Measurements from ENCODE around the gene ELAC2. TPM values are rescaled to one million over a fixed set of nuclear protein-coding genes. Genes with fewer than 3 reads are reported as not detected.
A peak's percentile ranks its signal among the peaks of the same experiment; 100 is the strongest.

ELAC2 gene
- total and polyA plus RNA-seq, 11 donors: 28.2 to 114 (median 66.8) TPM

DNA sequence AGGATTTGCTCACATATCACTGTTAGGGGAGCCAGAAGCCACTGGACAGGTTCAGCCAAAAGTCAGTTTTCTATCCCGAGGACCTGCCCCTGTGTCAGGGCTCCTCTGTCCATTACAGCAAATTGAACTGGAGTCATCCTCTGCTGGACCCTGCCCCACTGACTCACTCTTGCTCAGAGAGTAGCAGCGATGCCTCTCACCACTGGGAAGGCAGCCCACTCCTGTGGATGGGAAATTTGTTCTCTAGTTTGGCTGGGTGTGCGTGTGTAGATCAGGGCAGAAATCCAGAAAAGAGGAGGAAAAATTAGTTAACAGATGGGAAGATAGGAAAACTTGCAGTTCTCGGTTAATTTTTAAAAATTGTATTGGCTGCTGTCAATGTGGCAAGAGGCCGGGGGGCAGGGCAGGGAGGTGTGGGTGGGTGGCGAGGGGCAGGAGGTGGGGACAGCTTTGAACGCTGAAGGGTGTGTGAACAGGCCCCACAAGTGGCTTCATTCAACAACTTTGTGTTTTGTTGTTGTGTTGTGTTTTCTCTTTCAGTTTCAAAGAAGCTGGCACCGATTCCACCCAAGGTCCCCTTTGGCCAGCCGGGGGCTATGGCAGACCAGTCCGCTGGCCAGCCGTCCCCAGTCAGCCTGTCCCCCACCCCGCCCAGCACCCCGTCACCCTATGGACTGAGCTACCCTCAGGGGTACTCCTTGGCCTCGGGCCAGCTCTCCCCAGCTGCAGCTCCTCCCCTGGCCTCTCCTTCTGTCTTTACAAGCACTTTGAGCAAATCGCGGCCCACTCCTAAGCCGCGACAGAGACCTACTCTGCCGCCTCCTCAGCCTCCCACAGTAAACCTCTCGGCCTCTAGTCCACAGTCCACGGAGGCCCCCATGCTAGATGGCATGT is 33.6 kb downstream of the ELAC2 start:
- Histone ChIP-seq H3K27ac (peak overlapping the region in 11 of 12 donors; percentile 45 to 74 (median 68)), H3K9me3 (no peaks in the 10 kb centered on the region), H3K36me3 (no peaks in the 10 kb centered on the region), H3K4me1 (peaks cover 0 to 28% (median 18%) of the 10 kb centered on the region in 12 donors), H3K27me3 (no peaks in the 10 kb centered on the region), H3K4me3 (peak overlapping the region in 6 of 12 donors; percentile 8 to 33 (median 22))
- DNase-seq (peak; percentile 61 to 83 (median 79)), ATAC-seq (peak in 3 of 4 donors; percentile 56 to 77 (median 61))
- WGBS, 4 donors: 71 to 78% (median 74%) methylated on average over 21 of the region's 21 CpGs
- no peak for TF ChIP-seq POLR2A (IDR thresholded peaks at IDR 0.05)
- TF ChIP-seq, protein P1, sequence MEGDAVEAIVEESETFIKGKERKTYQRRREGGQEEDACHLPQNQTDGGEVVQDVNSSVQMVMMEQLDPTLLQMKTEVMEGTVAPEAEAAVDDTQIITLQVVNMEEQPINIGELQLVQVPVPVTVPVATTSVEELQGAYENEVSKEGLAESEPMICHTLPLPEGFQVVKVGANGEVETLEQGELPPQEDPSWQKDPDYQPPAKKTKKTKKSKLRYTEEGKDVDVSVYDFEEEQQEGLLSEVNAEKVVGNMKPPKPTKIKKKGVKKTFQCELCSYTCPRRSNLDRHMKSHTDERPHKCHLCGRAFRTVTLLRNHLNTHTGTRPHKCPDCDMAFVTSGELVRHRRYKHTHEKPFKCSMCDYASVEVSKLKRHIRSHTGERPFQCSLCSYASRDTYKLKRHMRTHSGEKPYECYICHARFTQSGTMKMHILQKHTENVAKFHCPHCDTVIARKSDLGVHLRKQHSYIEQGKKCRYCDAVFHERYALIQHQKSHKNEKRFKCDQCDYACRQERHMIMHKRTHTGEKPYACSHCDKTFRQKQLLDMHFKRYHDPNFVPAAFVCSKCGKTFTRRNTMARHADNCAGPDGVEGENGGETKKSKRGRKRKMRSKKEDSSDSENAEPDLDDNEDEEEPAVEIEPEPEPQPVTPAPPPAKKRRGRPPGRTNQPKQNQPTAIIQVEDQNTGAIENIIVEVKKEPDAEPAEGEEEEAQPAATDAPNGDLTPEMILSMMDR (IDR thresholded peaks at IDR 0.05): no peak
- intact Hi-C loops (cut with DNase I): loop anchor here in 2 of 10 donors (10.0 kb wide), 3 partner anchors 209 to 319 kb away; partner anchors contain the start of gene MYOCD (in 1 of the 2)

DNA sequence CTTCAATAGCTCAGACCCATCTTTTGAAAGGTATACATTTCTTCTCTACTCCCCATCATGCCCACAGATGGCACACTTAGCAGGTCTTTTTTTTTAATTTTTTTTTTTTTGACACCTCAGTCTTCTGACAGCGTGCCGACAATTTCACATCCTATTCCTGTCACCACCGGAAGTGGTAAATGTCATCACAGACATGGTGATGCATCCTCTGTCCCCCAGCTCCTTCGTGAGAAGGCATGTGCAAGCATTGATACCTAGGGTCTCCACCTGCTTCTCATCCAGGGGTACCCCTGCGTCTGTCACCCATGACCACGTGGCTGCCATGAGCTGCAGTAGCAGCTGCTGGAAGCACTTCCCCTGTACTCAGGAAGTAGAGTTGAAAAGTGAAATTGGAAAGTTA is 35.6 kb downstream of the ELAC2 start:
- Histone ChIP-seq H3K4me1 (peaks cover 0 to 24% (median 18%) of the 10 kb centered on the region in 12 donors), H3K4me3 (no peak overlapping the region), H3K9me3 (no peaks in the 10 kb centered on the region), H3K27ac (no peak overlapping the region), H3K27me3 (no peaks in the 10 kb centered on the region), H3K36me3 (no peaks in the 10 kb centered on the region)
- DNase-seq (no peak), ATAC-seq (no peak)
- WGBS, 4 donors: 55 to 66% (median 61%) methylated on average over 6 of the region's 6 CpGs
- TF ChIP-seq, protein P1 (IDR thresholded peaks at IDR 0.05): no peak
- no peak for TF ChIP-seq POLR2A (IDR thresholded peaks at IDR 0.05)
- intact Hi-C loops (cut with DNase I): loop anchor here in 2 of 10 donors (10.0 kb wide), 3 partner anchors 207 to 317 kb away; partner anchors contain the start of gene MYOCD (in 1 of the 2)

- intact Hi-C loops (cut with DNase I): loop anchor here in 2 of 10 donors (10.0 kb wide), 3 partner anchors 205 to 315 kb away; partner anchors contain the start of gene MYOCD (in 1 of the 2)
- DNase-seq: no peak
- WGBS, 4 donors: 89 to 93% (median 92%) methylated on average over 9 to 12 of the region's 12 CpGs
Observed at GRCh38 chr17:12979826-12980500, 37.9 kb downstream of the ELAC2 start.

More at GRCh38 chr17:12979826-12980500, 37.9 kb downstream of the ELAC2 start:
- H3K27ac ChIP-seq: no peak overlapping the region
- H3K36me3 ChIP-seq: no peaks in the 10 kb centered on the region
- TF ChIP-seq POLR2A (IDR thresholded peaks at IDR 0.05): no peak
- TF ChIP-seq, protein P1 (IDR thresholded peaks at IDR 0.05): no peak
- no peak overlapping the region for H3K4me3 ChIP-seq
- H3K27me3 ChIP-seq: no peaks in the 10 kb centered on the region
- peaks cover 0 to 8% (median 4%) of the 10 kb centered on the region in 12 donors for H3K4me1 ChIP-seq
- no peak for ATAC-seq
- H3K9me3 ChIP-seq: no peaks in the 10 kb centered on the region
